ENCODE measurements around the gene HYLS1. TPM values are rescaled to one million over a fixed set of nuclear protein-coding genes. Genes with fewer than 3 reads are reported as not detected.
A peak's percentile ranks its signal among the peaks of the same experiment; 100 is the strongest.
"Not testable (repeated sequence)": the region's sequence is repeated elsewhere in the genome, so short reads cannot be mapped to it uniquely, and the experiment has no call there.

HYLS1 gene, protein sequence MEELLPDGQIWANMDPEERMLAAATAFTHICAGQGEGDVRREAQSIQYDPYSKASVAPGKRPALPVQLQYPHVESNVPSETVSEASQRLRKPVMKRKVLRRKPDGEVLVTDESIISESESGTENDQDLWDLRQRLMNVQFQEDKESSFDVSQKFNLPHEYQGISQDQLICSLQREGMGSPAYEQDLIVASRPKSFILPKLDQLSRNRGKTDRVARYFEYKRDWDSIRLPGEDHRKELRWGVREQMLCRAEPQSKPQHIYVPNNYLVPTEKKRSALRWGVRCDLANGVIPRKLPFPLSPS
- 1 to 10 TPM; 5.6 to 8.2 TPM for total RNA-seq

DNA sequence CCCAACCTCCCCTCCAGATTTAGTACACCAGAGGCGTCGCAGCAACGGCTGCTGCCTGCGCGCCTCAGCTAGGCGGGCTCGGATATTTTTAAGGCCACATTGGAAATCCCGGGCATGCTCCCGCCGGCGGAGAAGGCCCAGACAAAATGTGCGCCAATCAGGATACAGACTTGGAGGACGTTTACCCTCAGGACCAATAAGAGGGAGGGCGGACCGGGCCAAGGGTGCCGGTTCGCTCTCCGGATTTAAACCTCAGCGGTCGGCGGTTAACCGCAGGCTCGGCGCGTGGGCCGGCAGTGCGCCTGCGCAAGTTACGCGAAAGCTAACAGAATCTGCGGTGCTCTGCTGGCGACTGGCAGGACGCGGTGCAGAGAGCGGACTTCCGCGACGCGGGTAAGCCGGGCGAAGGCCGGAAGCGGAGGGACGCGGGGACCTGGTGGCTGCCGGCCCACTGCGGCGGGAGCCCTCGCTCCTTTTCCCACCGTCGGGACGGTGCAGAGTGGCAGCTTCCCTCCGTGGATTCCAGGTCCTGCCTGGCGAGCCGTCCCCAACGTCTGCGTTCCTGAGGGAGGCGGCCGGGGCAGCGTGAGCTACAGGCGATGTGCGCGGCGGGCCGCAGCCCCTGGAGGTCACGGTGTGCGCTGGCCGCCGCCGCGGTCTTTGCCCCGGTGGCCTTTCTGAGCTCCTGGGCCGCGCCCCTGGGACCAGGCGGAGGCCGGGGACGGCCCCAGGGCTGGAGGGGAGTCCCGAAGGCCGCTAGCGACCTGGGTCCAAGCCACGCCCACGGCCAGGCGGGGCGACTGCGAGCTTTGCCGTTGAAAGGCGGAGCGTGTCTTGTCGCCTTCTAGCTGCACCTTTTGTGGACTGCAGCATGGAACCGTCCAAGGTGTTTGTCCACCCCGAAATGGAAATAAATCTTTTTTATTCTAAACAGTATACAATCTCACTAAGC is at the start of gene HYLS1:
Gene HYLS1 (plus strand): TSS at position 296 of the 952 bp plus-strand sequence. CDS start 11,701 bp downstream, outside the sequence.
- peak within 1 kb of the TSS; percentile 77 to 83 for H3K9ac ChIP-seq (ENCODE audit: low read depth in 2 of 2, low read length in 2 of 2)
- intact Hi-C loops (cut with DNase I): no loop called here
- peak; percentile 93 for DNase-seq
- H3K9me3 ChIP-seq: no peaks in the 10 kb centered on the region
- H3K36me3 ChIP-seq: no peaks in the 10 kb centered on the region
- TF ChIP-seq, protein P1, sequence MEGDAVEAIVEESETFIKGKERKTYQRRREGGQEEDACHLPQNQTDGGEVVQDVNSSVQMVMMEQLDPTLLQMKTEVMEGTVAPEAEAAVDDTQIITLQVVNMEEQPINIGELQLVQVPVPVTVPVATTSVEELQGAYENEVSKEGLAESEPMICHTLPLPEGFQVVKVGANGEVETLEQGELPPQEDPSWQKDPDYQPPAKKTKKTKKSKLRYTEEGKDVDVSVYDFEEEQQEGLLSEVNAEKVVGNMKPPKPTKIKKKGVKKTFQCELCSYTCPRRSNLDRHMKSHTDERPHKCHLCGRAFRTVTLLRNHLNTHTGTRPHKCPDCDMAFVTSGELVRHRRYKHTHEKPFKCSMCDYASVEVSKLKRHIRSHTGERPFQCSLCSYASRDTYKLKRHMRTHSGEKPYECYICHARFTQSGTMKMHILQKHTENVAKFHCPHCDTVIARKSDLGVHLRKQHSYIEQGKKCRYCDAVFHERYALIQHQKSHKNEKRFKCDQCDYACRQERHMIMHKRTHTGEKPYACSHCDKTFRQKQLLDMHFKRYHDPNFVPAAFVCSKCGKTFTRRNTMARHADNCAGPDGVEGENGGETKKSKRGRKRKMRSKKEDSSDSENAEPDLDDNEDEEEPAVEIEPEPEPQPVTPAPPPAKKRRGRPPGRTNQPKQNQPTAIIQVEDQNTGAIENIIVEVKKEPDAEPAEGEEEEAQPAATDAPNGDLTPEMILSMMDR (IDR thresholded peaks at IDR 0.05): no peak
- no peaks in the 10 kb centered on the region for H3K4me1 ChIP-seq
- H3K27me3 ChIP-seq: no peaks in the 10 kb centered on the region
- peak within 1 kb of the TSS; percentile 76 for H3K4me3 ChIP-seq
- peak within 1 kb of the TSS; percentile 88 for H3K27ac ChIP-seq

DNA sequence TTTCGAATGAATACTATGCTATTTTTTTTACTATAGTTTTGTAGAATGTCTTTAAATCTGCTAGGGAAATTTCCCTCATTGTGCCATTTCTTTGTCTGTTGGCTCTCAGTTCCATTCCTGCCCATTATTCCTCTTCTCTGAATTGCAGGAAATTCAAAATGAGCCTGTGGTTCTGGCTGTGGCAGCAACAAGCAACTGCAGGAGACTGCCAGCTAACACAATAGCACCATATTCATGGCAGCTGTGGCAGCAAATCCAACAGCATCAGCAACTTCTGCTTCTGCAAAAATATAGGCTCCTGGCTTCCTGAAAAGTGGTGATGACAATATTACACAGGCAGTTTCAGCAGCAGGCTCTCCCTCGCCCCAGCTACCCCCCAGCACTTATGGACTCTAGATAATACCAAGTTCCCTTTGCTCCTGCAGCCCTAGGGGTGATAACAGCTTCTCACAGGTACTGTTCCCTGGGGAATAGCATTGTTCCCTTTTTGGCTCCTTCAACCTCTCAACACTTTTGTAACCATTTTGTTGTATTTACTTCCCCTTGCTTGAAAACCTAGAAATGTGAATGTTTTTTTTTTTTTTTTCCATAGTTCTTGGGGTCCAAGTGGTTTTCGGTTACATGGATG is 45.0 kb upstream of the HYLS1 start:
- TF ChIP-seq, protein P1 (IDR thresholded peaks at IDR 0.05): no peak
- H3K4me3 ChIP-seq: no peak overlapping the region
- no peaks in the 10 kb centered on the region for H3K4me1 ChIP-seq
- intact Hi-C loops (cut with DNase I): no loop called here
- no peaks in the 10 kb centered on the region for H3K27me3 ChIP-seq
- H3K9me3 ChIP-seq: no peaks in the 10 kb centered on the region
- no peak overlapping the region for H3K27ac ChIP-seq
- H3K36me3 ChIP-seq: no peaks in the 10 kb centered on the region
- H3K9ac ChIP-seq (ENCODE audit: low read depth in 2 of 2, low read length in 2 of 2): no peak overlapping the region
- DNase-seq: no peak

DNA sequence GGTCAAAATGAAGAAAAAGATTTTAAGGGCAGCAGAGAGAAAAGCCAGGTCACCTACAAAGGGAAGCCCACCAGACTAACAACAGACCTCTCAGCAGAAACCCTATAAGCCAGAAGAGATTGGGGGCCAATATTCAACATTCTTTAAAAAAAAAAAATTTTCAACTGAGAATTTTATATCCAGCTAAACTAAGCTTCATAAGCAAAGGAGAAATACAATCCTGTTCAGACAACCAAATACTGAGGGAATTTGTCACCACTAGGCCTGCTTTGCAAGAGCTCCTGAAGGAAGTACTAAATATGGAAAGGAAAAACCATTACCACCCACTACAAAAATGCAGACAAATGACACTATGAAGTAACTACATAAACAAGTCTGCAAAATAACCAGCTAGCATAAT is 41.3 kb upstream of the HYLS1 start:
- H3K4me1 ChIP-seq: no peaks in the 10 kb centered on the region
- intact Hi-C loops (cut with DNase I): no loop called here

DNA sequence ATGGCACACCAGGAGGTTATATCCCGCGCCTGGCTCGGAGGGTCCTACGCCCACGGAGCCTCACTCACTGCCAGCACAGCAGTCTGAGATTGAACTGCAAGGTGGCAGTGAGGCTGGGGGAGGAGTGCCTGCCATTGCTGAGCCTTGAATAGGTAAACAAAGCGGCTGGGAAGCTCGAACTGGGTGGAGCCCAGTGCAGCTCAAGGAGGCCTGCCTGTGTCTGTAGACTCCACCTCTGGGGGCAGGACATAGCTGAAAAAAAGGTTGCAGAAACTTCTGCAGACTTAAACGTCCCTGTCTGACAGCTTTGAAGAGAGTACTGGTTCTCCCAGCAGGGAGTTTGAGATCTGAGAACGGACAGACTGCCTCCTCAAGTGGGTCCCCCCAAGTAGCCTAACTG is 29.8 kb upstream of the HYLS1 start:
- H3K36me3 ChIP-seq; H3K9ac ChIP-seq (ENCODE audit: low read depth in 2 of 2, low read length in 2 of 2); H3K4me1 ChIP-seq; H3K27me3 ChIP-seq; H3K4me3 ChIP-seq; H3K9me3 ChIP-seq; intact Hi-C loops (cut with DNase I); DNase-seq; H3K27ac ChIP-seq: not testable (repeated sequence)

More for the DNA sequence above, 41.3 kb upstream of the HYLS1 start:
- Histone ChIP-seq H3K9me3 (no peaks in the 10 kb centered on the region), H3K27me3 (no peaks in the 10 kb centered on the region), H3K4me3 (no peak overlapping the region), H3K9ac (ENCODE audit: low read depth in 2 of 2, low read length in 2 of 2) (no peak overlapping the region), H3K36me3 (no peaks in the 10 kb centered on the region), H3K27ac (no peak overlapping the region)
- TF ChIP-seq, protein P1 (IDR thresholded peaks at IDR 0.05): no peak
- no peak for DNase-seq

DNA sequence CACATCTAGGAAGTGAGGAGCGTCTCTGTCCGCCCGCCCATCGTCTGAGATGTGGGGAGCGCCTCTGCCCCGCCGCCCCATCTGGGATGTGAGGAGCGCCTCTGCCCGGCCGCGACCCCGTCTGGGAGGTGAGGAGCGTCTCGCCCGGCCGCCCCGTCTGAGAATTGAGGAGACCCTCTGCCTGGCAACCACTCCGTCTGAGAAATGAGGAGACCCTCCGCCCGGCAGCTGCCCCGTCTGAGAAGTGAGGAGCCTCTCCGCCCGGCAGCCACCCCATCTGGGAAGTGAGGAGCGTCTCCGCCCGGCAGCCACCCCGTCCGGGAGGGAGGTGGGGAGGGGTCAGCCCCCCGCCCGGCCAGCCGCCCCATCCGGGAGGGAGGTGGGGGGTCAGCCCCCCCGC is 24.7 kb upstream of the HYLS1 start:
- H3K4me3 ChIP-seq; H3K4me1 ChIP-seq; H3K27ac ChIP-seq; H3K9ac ChIP-seq (ENCODE audit: low read depth in 2 of 2, low read length in 2 of 2); intact Hi-C loops (cut with DNase I); H3K9me3 ChIP-seq; H3K27me3 ChIP-seq; DNase-seq; H3K36me3 ChIP-seq: not testable (repeated sequence)

DNA sequence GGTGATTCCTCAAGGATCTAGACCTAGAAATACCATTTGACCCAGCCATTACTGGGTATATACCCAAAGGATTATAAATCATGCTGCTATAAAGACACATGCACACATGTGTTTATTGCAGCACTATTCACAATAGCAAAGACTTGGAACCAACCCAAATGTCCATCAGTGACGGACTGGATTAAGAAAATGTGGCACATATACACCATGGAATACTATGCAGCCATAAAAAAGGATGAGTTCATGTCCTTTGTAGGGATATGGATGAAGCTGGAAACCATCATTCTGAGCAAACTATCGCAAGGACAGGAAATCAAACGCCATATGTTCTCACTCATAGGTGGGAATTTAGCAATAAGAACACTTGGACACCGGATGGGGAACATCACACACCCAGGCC is 22.1 kb upstream of the HYLS1 start:
- intact Hi-C loops (cut with DNase I); H3K9me3 ChIP-seq: not testable (repeated sequence)

More for the DNA sequence above, 22.1 kb upstream of the HYLS1 start:
- H3K36me3 ChIP-seq; H3K4me1 ChIP-seq; H3K27ac ChIP-seq; H3K9ac ChIP-seq (ENCODE audit: low read depth in 2 of 2, low read length in 2 of 2); DNase-seq; H3K4me3 ChIP-seq; H3K27me3 ChIP-seq: not testable (repeated sequence)
